ENCODE results near the gene SLC35F2.

DNA sequence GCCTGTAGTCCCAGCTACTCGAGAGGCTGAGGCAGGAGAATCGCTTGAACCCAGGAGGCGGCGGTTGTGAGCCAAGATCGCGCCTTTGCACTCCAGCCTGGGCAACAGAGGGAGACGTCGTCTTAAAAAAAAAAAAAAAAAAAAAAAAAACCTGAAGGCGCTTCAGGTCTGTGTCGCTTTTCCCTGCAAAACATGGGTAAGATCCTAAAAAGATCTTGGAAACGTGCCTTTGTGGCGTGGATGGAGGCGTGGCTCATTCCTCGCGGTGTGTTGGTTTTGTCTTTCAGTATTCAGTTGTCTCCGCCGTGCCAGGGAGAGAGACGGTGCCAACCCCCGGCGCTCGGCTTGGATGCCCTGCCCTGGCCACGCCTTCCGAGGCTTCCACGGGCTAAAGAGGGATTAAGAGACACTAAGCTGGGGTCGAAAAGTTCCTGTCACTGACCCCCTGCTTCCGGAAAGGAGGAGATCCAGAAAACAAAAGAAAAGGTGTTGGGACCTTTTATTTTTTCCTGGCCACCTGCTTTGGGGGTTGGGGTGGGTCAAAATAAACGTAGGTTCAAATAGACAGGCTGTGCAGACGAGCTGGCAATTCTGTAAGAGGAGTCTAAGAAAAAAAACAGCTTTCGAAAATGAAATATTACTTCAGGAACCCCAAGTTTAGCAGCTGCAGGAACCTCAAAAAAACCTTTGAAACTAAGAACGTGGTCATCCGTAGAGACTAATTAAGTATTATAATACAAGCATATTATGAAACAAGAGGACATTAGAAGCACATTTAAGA, 1.1 kb upstream of the SLC35F2 start:
- TF ChIP-seq, protein P1, sequence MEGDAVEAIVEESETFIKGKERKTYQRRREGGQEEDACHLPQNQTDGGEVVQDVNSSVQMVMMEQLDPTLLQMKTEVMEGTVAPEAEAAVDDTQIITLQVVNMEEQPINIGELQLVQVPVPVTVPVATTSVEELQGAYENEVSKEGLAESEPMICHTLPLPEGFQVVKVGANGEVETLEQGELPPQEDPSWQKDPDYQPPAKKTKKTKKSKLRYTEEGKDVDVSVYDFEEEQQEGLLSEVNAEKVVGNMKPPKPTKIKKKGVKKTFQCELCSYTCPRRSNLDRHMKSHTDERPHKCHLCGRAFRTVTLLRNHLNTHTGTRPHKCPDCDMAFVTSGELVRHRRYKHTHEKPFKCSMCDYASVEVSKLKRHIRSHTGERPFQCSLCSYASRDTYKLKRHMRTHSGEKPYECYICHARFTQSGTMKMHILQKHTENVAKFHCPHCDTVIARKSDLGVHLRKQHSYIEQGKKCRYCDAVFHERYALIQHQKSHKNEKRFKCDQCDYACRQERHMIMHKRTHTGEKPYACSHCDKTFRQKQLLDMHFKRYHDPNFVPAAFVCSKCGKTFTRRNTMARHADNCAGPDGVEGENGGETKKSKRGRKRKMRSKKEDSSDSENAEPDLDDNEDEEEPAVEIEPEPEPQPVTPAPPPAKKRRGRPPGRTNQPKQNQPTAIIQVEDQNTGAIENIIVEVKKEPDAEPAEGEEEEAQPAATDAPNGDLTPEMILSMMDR (conservative IDR thresholded peaks at IDR 0.05) = no peak
- no peak for TF ChIP-seq EZH2 (IDR thresholded peaks at IDR 0.05; ENCODE audit: low read depth)
